ENCODE measurements around the gene SEMA4D.

SEMA4D gene

GRCh38 chr9:89441986-89442385, 55.9 kb downstream of the SEMA4D start:
- DNase-seq, result no peak

GRCh38 chr9:89441655-89441970, 56.3 kb downstream of the SEMA4D start:
- DNase-seq, result no peak

- DNase-seq, result no peak
Measured at GRCh38 chr9:89440951-89441654, 56.8 kb downstream of the SEMA4D start.

- DNase-seq, result no peak
Measured at GRCh38 chr9:89440548-89440947, 57.4 kb downstream of the SEMA4D start.

- DNase-seq, result no peak
Measured at GRCh38 chr9:89440046-89440445, 57.9 kb downstream of the SEMA4D start.

- no peak for DNase-seq
Measured at GRCh38 chr9:89439571-89439970, 58.3 kb downstream of the SEMA4D start.

GRCh38 chr9:89438194-89438593, 59.7 kb downstream of the SEMA4D start:
- DNase-seq, result no peak

- no peak for DNase-seq
Measured at GRCh38 chr9:89437772-89438171, 60.1 kb downstream of the SEMA4D start.

GRCh38 chr9:89436963-89437625, 60.8 kb downstream of the SEMA4D start:
- DNase-seq, result peak; percentile 7

GRCh38 chr9:89436326-89436725, 61.6 kb downstream of the SEMA4D start:
- DNase-seq, result no peak

- no peak for DNase-seq
Measured at GRCh38 chr9:89435071-89435823, 62.7 kb downstream of the SEMA4D start.

GRCh38 chr9:89434636-89435035, 63.3 kb downstream of the SEMA4D start:
- DNase-seq, result no peak

- no peak for DNase-seq
Measured at GRCh38 chr9:89433826-89434225, 64.1 kb downstream of the SEMA4D start.

- DNase-seq, result no peak
Measured at GRCh38 chr9:89432986-89433530, 64.9 kb downstream of the SEMA4D start.

GRCh38 chr9:89431930-89432725, 65.8 kb downstream of the SEMA4D start:
- DNase-seq, result no peak

- DNase-seq, result no peak
Measured at GRCh38 chr9:89430995-89431394, 66.9 kb downstream of the SEMA4D start.

- no peak for DNase-seq
Measured at GRCh38 chr9:89428901-89429890, 68.7 kb downstream of the SEMA4D start.

- no peak for DNase-seq
Measured at GRCh38 chr9:89428222-89428761, 69.6 kb downstream of the SEMA4D start.

GRCh38 chr9:89427621-89428221, 70.2 kb downstream of the SEMA4D start:
- no peak for DNase-seq

GRCh38 chr9:89426384-89426961, 71.4 kb downstream of the SEMA4D start:
- DNase-seq, result no peak

Measured in NCI-H1436 (cell line).